Liver (tissue), 9 donors: ENCODE results near the gene CLIP4. TPM values are rescaled to one million over a fixed set of nuclear protein-coding genes. Genes with fewer than 3 reads are reported as not detected.

ENCODE experiments used
- DNase-seq: peaks from one replicate; pipeline ENCODE4 v3.0.0-alpha.2; 2017; ENCODE audit warnings: low spot score
- H3K27ac ChIP-seq, 2 donors: one replicate each; pipeline ENCODE4 v1.7.0; 2013; ENCODE audit warnings: inconsistent platforms in 2 of 2, low read length in 2 of 2, control low read depth in 1 of 2, low read depth in 1 of 2, mild to moderate bottlenecking in 1 of 2
- H3K27me3 ChIP-seq, 4 donors: one replicate each; pipeline versions ENCODE4 v1.6.1 to v1.7.0; 2013; ENCODE audit warnings: low read length in 3 of 4, inconsistent platforms in 1 of 4, mild to moderate bottlenecking in 1 of 4, moderate library complexity in 1 of 4; ENCODE audit not compliant: control insufficient read depth in 4 of 4, insufficient read depth in 4 of 4
- H3K36me3 ChIP-seq, 4 donors: one replicate each; pipeline versions ENCODE4 v1.6.1 to v1.7.0; 2013; ENCODE audit warnings: low read length in 3 of 4, mild to moderate bottlenecking in 3 of 4, low read depth in 1 of 4, moderate library complexity in 1 of 4; ENCODE audit not compliant: control insufficient read depth in 4 of 4, insufficient read depth in 3 of 4
- H3K4me1 ChIP-seq, 4 donors: one replicate each; pipeline versions ENCODE4 v1.6.1 to v1.7.0; 2013; ENCODE audit warnings: low read length in 3 of 4, mild to moderate bottlenecking in 3 of 4, moderate library complexity in 1 of 4; ENCODE audit not compliant: control insufficient read depth in 4 of 4, insufficient read depth in 4 of 4
- H3K4me3 ChIP-seq, 3 donors: one replicate each; pipeline versions ENCODE4 v1.6.1 to v1.7.0; 2013; ENCODE audit warnings: low read length in 3 of 3, control low read depth in 1 of 3, low read depth in 1 of 3, mild to moderate bottlenecking in 1 of 3
- H3K9ac ChIP-seq, 2 donors: one replicate each; pipeline ENCODE4 v1.7.0; 2013; ENCODE audit warnings: low read length in 2 of 2, mild to moderate bottlenecking in 2 of 2, moderate library complexity in 2 of 2, control low read depth in 1 of 2, low read depth in 1 of 2
- H3K9me3 ChIP-seq, 4 donors: one replicate each; pipeline versions ENCODE4 v1.6.1 to v1.7.0; 2013; ENCODE audit warnings: low read length in 3 of 4; ENCODE audit not compliant: control insufficient read depth in 4 of 4
- EGR1 ChIP-seq, 2 donors: IDR thresholded peaks; 2 replicates each; pipeline ENCODE4 v1.6.1; 2016 to 2018; ENCODE audit warnings: antibody characterized with exemption in 2 of 2, low read depth in 2 of 2
- FOXA1 ChIP-seq: IDR thresholded peaks from 2 replicates; pipeline ENCODE4 v1.6.1; 2016; ENCODE audit warnings: antibody characterized with exemption
- FOXA2 ChIP-seq: IDR thresholded peaks from 2 replicates; pipeline ENCODE4 v1.6.1; 2016; ENCODE audit warnings: antibody characterized with exemption
- GABPA ChIP-seq, 2 donors: IDR thresholded peaks in 1 of 2; conservative IDR thresholded peaks in 1 of 2; 2 replicates each; pipeline ENCODE4 v1.6.1; 2016; ENCODE audit warnings: antibody characterized with exemption in 2 of 2, mild to moderate bottlenecking in 1 of 2, moderate library complexity in 1 of 2
- HNF4A ChIP-seq, 2 donors: conservative IDR thresholded peaks; 2 replicates each; pipeline ENCODE4 v1.6.1; 2016; ENCODE audit warnings: antibody characterized with exemption in 2 of 2, mild to moderate bottlenecking in 2 of 2
- HNF4G ChIP-seq: IDR thresholded peaks from 2 replicates; pipeline ENCODE4 v1.6.1; 2016; ENCODE audit warnings: antibody characterized with exemption
- JUND ChIP-seq, 2 donors: IDR thresholded peaks; 2 replicates each; pipeline ENCODE4 v1.6.1; 2016; ENCODE audit warnings: antibody characterized with exemption in 2 of 2
- NR2F2 ChIP-seq: IDR thresholded peaks from 2 replicates; pipeline ENCODE4 v1.6.1; 2016; ENCODE audit warnings: antibody characterized with exemption
- RAD21 ChIP-seq, 2 donors: IDR thresholded peaks; 2 replicates each; pipeline ENCODE4 v1.6.1; 2016; ENCODE audit warnings: antibody characterized with exemption in 2 of 2, mild to moderate bottlenecking in 2 of 2
- RXRA ChIP-seq, 2 donors: IDR thresholded peaks; 2 replicates each; pipeline ENCODE4 v1.6.1; 2017 to 2018; ENCODE audit warnings: antibody characterized with exemption in 2 of 2, mild to moderate bottlenecking in 1 of 2
- SP1 ChIP-seq: IDR thresholded peaks from 2 replicates; pipeline ENCODE4 v1.6.1; 2018; ENCODE audit warnings: antibody characterized with exemption, mild to moderate bottlenecking
- TAF1 ChIP-seq: conservative IDR thresholded peaks from 2 replicates; pipeline ENCODE4 v1.6.1; 2016; ENCODE audit warnings: antibody characterized with exemption, mild to moderate bottlenecking
- YY1 ChIP-seq: IDR thresholded peaks from 2 replicates; pipeline ENCODE4 v1.6.1; 2016; ENCODE audit warnings: antibody characterized with exemption, mild to moderate bottlenecking
- WGBS: extraction: QIAGEN DNeasy Blood & Tissue Kit; methylation state at CpG from one replicate; pipeline ENCODE4 v1.1.7; 2013; 5-methylcytosine and 5-hydroxymethylcytosine counted together
- polyA plus RNA-seq, 2 donors: library from polyadenylated mRNA; stranded (reverse) in 1 of 2; unstranded in 1 of 2; fragments of 200-250 nt in 1 of 2; fragments of >200 nt in 1 of 2; fragmentation: Nextera tagmentation in 1 of 2; extraction: Ambion mirVana in 1 of 2; gene quantifications; one replicate each; pipeline versions ENCODE4 v1.2.1 to v1.2.3, GENCODE V29; 2013 to 2015
- total RNA-seq, 2 donors: library from RNA; depleted of rRNA; stranded (reverse); fragments of >200 nt; gene quantifications; one replicate each; pipeline ENCODE4 v1.2.3, GENCODE V29; 2014
- TF ChIP-seq, protein P1 (sequence below): IDR thresholded peaks from 2 replicates; pipeline ENCODE4 v1.6.1; 2016; ENCODE audit warnings: antibody characterized with exemption, mild to moderate bottlenecking
- TF ChIP-seq, protein P2 (sequence below): fragments of 150-350 bp; IDR thresholded peaks from 2 replicates; pipeline ENCODE4 v1.5.1; 2017; ENCODE audit warnings: improper control_type of control experiment, low read depth, low read length; ENCODE audit not compliant: missing input control
- TF ChIP-seq, protein P3 (sequence below): IDR thresholded peaks from 2 replicates; pipeline ENCODE4 v1.6.1; 2016; ENCODE audit warnings: antibody characterized with exemption
- TF ChIP-seq, protein P4 (sequence below): IDR thresholded peaks from 2 replicates; pipeline ENCODE4 v1.6.1; 2016; ENCODE audit warnings: antibody characterized with exemption
- TF ChIP-seq, protein P5 (sequence below): IDR thresholded peaks from 2 replicates; pipeline ENCODE4 v1.6.1; 2016; ENCODE audit warnings: antibody characterized with exemption
- donor health status: healthy.
- donor health status: healthy.
- donor health status: healthy.
- donor health status: healthy.
- donor health status: healthy.

The CLIP4 gene
- total and polyA plus RNA-seq, 4 donors, result 1.3 to 6.7 (median 3.2) TPM

DNA sequence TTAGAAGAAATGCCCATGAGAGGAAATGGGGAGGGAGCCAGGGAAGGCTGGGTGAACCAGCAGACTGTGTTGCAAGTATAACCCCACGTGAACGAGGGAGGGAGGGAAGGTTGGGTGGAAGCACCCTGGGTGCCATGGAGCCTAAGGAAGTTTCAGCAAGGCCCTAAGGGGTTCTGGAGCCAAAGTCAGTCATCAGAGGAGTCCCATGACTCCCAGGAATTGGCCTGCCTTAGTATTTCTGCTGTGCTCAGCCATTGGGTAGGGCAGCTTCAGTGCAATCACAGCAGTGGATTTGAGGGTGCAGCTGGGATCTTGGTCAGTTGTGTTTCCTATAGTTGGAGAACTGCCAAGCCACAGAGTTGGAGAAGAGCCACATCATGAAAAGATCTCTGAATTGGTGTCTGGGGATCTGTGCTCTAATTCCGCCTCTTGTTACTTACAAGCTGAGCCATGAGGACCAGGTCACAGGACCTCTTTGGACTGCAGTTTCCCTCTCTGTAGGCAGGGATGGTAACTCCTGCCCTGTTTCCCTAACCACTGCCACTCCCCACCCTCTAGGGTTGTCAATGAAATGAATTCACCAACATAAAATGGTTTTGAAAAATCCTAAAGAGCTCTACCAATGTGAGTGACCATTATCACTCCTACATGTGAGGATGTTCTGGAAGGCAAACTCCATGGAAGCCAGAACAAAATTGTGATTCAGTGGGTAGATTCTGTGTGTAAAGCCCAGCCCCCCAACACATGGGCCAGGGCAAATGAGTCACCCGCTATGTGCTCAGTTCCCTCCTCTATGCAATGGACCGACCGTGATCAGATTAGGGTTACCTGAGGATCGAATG lies 108.9 kb downstream of the CLIP4 start:
- H3K27ac ChIP-seq, result no peak overlapping the region
- H3K4me3 ChIP-seq, result no peak overlapping the region
- TF ChIP-seq RAD21 (IDR thresholded peaks at IDR 0.05) (no peak), JUND (IDR thresholded peaks at IDR 0.05) (no peak), FOXA2 (no peak), HNF4G (no peak), EGR1 (IDR thresholded peaks at IDR 0.05; ENCODE audit: low read depth in 2 of 2) (no peak), RXRA (IDR thresholded peaks at IDR 0.05) (no peak), GABPA (IDR thresholded peaks at IDR 0.05 in 1 of 2, conservative IDR thresholded peaks at IDR 0.05 in 1 of 2) (no peak), TAF1 (no peak), HNF4A (conservative IDR thresholded peaks at IDR 0.05) (no peak), YY1 (no peak), NR2F2 (no peak), FOXA1 (no peak), SP1 (no peak)
- TF ChIP-seq, protein P1, sequence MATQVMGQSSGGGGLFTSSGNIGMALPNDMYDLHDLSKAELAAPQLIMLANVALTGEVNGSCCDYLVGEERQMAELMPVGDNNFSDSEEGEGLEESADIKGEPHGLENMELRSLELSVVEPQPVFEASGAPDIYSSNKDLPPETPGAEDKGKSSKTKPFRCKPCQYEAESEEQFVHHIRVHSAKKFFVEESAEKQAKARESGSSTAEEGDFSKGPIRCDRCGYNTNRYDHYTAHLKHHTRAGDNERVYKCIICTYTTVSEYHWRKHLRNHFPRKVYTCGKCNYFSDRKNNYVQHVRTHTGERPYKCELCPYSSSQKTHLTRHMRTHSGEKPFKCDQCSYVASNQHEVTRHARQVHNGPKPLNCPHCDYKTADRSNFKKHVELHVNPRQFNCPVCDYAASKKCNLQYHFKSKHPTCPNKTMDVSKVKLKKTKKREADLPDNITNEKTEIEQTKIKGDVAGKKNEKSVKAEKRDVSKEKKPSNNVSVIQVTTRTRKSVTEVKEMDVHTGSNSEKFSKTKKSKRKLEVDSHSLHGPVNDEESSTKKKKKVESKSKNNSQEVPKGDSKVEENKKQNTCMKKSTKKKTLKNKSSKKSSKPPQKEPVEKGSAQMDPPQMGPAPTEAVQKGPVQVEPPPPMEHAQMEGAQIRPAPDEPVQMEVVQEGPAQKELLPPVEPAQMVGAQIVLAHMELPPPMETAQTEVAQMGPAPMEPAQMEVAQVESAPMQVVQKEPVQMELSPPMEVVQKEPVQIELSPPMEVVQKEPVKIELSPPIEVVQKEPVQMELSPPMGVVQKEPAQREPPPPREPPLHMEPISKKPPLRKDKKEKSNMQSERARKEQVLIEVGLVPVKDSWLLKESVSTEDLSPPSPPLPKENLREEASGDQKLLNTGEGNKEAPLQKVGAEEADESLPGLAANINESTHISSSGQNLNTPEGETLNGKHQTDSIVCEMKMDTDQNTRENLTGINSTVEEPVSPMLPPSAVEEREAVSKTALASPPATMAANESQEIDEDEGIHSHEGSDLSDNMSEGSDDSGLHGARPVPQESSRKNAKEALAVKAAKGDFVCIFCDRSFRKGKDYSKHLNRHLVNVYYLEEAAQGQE, result no peak
- TF ChIP-seq, protein P2, sequence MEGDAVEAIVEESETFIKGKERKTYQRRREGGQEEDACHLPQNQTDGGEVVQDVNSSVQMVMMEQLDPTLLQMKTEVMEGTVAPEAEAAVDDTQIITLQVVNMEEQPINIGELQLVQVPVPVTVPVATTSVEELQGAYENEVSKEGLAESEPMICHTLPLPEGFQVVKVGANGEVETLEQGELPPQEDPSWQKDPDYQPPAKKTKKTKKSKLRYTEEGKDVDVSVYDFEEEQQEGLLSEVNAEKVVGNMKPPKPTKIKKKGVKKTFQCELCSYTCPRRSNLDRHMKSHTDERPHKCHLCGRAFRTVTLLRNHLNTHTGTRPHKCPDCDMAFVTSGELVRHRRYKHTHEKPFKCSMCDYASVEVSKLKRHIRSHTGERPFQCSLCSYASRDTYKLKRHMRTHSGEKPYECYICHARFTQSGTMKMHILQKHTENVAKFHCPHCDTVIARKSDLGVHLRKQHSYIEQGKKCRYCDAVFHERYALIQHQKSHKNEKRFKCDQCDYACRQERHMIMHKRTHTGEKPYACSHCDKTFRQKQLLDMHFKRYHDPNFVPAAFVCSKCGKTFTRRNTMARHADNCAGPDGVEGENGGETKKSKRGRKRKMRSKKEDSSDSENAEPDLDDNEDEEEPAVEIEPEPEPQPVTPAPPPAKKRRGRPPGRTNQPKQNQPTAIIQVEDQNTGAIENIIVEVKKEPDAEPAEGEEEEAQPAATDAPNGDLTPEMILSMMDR, result no peak
- TF ChIP-seq, protein P3, sequence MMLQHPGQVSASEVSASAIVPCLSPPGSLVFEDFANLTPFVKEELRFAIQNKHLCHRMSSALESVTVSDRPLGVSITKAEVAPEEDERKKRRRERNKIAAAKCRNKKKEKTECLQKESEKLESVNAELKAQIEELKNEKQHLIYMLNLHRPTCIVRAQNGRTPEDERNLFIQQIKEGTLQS, result no peak
- TF ChIP-seq, protein P4, sequence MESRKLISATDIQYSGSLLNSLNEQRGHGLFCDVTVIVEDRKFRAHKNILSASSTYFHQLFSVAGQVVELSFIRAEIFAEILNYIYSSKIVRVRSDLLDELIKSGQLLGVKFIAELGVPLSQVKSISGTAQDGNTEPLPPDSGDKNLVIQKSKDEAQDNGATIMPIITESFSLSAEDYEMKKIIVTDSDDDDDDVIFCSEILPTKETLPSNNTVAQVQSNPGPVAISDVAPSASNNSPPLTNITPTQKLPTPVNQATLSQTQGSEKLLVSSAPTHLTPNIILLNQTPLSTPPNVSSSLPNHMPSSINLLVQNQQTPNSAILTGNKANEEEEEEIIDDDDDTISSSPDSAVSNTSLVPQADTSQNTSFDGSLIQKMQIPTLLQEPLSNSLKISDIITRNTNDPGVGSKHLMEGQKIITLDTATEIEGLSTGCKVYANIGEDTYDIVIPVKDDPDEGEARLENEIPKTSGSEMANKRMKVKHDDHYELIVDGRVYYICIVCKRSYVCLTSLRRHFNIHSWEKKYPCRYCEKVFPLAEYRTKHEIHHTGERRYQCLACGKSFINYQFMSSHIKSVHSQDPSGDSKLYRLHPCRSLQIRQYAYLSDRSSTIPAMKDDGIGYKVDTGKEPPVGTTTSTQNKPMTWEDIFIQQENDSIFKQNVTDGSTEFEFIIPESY, result no peak
- TF ChIP-seq, protein P5, sequence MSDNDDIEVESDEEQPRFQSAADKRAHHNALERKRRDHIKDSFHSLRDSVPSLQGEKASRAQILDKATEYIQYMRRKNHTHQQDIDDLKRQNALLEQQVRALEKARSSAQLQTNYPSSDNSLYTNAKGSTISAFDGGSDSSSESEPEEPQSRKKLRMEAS, result no peak
- no peak for DNase-seq
- H3K36me3 ChIP-seq, result no peaks in the 10 kb centered on the region
- H3K4me1 ChIP-seq, result no peaks in the 10 kb centered on the region
- 76% methylated on average over 7 of the region's 7 CpGs for WGBS
- peaks cover 0 to 2% (median 0%) of the 10 kb centered on the region in 4 donors for H3K27me3 ChIP-seq
- H3K9ac ChIP-seq, result no peak overlapping the region
- no peaks in the 10 kb centered on the region for H3K9me3 ChIP-seq
